Bronchial epithelial cell (primary cell): ENCODE data around the gene RPTOR. TPM values are rescaled to one million over a fixed set of nuclear protein-coding genes. Genes with fewer than 3 reads are reported as not detected.

ENCODE experiments used
- DNase-seq: peaks from one replicate; pipeline ENCODE4 v3.0.0-alpha.2; 2010; ENCODE audit warnings: low read depth
- FAIRE-seq: peaks from 2 replicates; lab custom pipeline; 2011; peaks lifted over from hg19 to GRCh38; lab: Jason Lieb, UNC
- H3K27me3 ChIP-seq: 2 replicates; pipeline ENCODE4 v1.5.1; 2011; ENCODE audit warnings: low read length; ENCODE audit not compliant: control insufficient read depth, insufficient read depth
- H3K36me3 ChIP-seq: 2 replicates; pipeline ENCODE4 v1.5.1; 2011; ENCODE audit warnings: low read length; ENCODE audit not compliant: control insufficient read depth, insufficient read depth
- H3K4me3 ChIP-seq: 2 replicates; pipeline ENCODE4 v1.5.1; 2011; ENCODE audit warnings: mild to moderate bottlenecking, low read depth, low read length, control low read depth
- CTCF ChIP-seq: IDR thresholded peaks from 2 replicates; pipeline ENCODE4 v1.5.1; 2011; ENCODE audit warnings: mild to moderate bottlenecking, moderate library complexity, low read length, control low read depth, inconsistent platforms; ENCODE audit not compliant: insufficient read depth, severe bottlenecking
- total RNA-seq: library from RNA; depleted of rRNA; stranded (reverse); fragments of >200 nt; gene quantifications from 2 replicates; pipeline ENCODE4 v1.2.1, GENCODE V29; 2014

Gene RPTOR
- total RNA-seq, 1 donor from 2014 or later = 14.0 TPM

- Histone ChIP-seq H3K36me3 (no peaks in the 10 kb centered on the region), H3K4me3 (no peak overlapping the region), H3K27me3 (peaks cover 2% of the 10 kb centered on the region)
- DNase-seq = peak; percentile 38
- peak; percentile 52 for FAIRE-seq
- no peak for TF ChIP-seq CTCF
Measured at GRCh38 chr17:80980397-80981061, 435.9 kb downstream of the RPTOR start.

GRCh38 chr17:80981062-80981902, 436.6 kb downstream of the RPTOR start:
- Histone ChIP-seq H3K27me3 (peaks cover 2% of the 10 kb centered on the region), H3K36me3 (no peaks in the 10 kb centered on the region), H3K4me3 (no peak overlapping the region)
- FAIRE-seq = no peak
- peak; percentile 48 for TF ChIP-seq CTCF
- DNase-seq = no peak

- no peak for TF ChIP-seq CTCF
Measured at GRCh38 chr17:80981929-80982425, 437.3 kb downstream of the RPTOR start.

GRCh38 chr17:80982426-80982974, 437.9 kb downstream of the RPTOR start:
- Histone ChIP-seq H3K4me3 (no peak overlapping the region), H3K36me3 (no peaks in the 10 kb centered on the region), H3K27me3 (peaks cover 2% of the 10 kb centered on the region)
- no peak for TF ChIP-seq CTCF
- DNase-seq = no peak
- peak; percentile 43 for FAIRE-seq

More at GRCh38 chr17:80981929-80982425, 437.3 kb downstream of the RPTOR start:
- Histone ChIP-seq H3K4me3 (no peak overlapping the region), H3K36me3 (no peaks in the 10 kb centered on the region), H3K27me3 (peaks cover 2% of the 10 kb centered on the region)
- no peak for DNase-seq
- FAIRE-seq = no peak

GRCh38 chr17:80983545-80983944, 438.9 kb downstream of the RPTOR start:
- DNase-seq = no peak
- H3K27me3 ChIP-seq = peaks cover 2% of the 10 kb centered on the region
- H3K4me3 ChIP-seq = no peak overlapping the region
- no peaks in the 10 kb centered on the region for H3K36me3 ChIP-seq
- no peak for FAIRE-seq
- no peak for TF ChIP-seq CTCF
